Suprapubic skin (tissue), 3 donors: Measurements from ENCODE around the gene RAB22A.

Experiments
- POLR2A ChIP-seq, 2 donors: fragments of 450-650 bp; IDR thresholded peaks; one replicate each; pipeline ENCODE4 v1.6.1; 2017; ENCODE audit warnings: antibody characterized with exemption in 2 of 2, mild to moderate bottlenecking in 2 of 2, moderate library complexity in 2 of 2
- TF ChIP-seq, protein P1 (sequence below), 2 donors: fragments of 200-600 bp in 1 of 2; fragments of 450-650 bp in 1 of 2; sonication (generic) in 1 of 2; IDR thresholded peaks; one replicate each; pipeline ENCODE4 v1.5.1; 2016 to 2019; ENCODE audit warnings: antibody characterized with exemption in 2 of 2, mild to moderate bottlenecking in 1 of 2, moderate library complexity in 1 of 2

DNA sequence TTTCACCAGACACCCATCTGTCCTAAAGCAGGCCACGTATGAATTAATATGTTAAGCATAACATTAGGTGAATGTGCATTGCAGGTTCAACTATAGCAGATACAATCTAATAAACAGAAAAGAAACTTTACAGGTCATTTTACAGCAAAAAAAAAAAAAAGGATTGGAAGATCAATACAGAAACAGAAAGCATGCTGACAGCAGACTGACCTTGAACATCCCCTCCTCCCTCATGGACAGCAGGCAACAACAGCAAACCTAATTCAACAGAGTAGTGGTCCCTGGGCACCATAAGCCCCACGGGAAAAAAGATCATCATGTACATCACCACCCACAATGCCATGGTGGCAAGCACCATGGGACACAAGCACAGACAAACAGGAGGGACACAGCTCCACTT lies 12.1 kb upstream of the RAB22A start:
- TF ChIP-seq, protein P1, sequence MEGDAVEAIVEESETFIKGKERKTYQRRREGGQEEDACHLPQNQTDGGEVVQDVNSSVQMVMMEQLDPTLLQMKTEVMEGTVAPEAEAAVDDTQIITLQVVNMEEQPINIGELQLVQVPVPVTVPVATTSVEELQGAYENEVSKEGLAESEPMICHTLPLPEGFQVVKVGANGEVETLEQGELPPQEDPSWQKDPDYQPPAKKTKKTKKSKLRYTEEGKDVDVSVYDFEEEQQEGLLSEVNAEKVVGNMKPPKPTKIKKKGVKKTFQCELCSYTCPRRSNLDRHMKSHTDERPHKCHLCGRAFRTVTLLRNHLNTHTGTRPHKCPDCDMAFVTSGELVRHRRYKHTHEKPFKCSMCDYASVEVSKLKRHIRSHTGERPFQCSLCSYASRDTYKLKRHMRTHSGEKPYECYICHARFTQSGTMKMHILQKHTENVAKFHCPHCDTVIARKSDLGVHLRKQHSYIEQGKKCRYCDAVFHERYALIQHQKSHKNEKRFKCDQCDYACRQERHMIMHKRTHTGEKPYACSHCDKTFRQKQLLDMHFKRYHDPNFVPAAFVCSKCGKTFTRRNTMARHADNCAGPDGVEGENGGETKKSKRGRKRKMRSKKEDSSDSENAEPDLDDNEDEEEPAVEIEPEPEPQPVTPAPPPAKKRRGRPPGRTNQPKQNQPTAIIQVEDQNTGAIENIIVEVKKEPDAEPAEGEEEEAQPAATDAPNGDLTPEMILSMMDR (IDR thresholded peaks at IDR 0.05): no peak
- TF ChIP-seq POLR2A (IDR thresholded peaks at IDR 0.05): no peak
